Activated CD4-positive, alpha-beta memory T cell treated with anti-CD3 and anti-CD28 coated beads for 36 hours (primary cell): ENCODE results near the gene PLA2G2D. TPM values are rescaled to one million over a fixed set of nuclear protein-coding genes. Genes with fewer than 3 reads are reported as not detected.
"Not testable (repeated sequence)": the region's sequence is repeated elsewhere in the genome, so short reads cannot be mapped to it uniquely, and the experiment has no call there.

Experiments
- CTCF ChIA-PET: fragments of 350-600 bp; sonication (Branson Sonifier 250); formaldehyde crosslinking; loops from one replicate; lab custom pipeline; 2021; ENCODE audit warnings: antibody characterized with exemption, inconsistent platforms; lab: Charles Lee
- POLR2A ChIA-PET: fragments of 350-600 bp; sonication (Branson Sonifier 250); formaldehyde crosslinking; loops from one replicate; lab custom pipeline; 2021; ENCODE audit warnings: antibody characterized with exemption; lab: Charles Lee
- DNase-seq: peaks from one replicate; pipeline ENCODE4 v3.0.0-alpha.2; 2020
- H3K27ac Mint-ChIP-seq: one replicate; pipeline ENCODE4 v1.8.0; 2021; ENCODE audit warnings: mixed read lengths
- H3K27me3 Mint-ChIP-seq: one replicate; pipeline ENCODE4 v1.8.0; 2021; ENCODE audit warnings: mixed read lengths
- H3K36me3 Mint-ChIP-seq: one replicate; pipeline ENCODE4 v1.8.0; 2021; ENCODE audit warnings: mixed read lengths
- H3K4me1 Mint-ChIP-seq: one replicate; pipeline ENCODE4 v1.8.0; 2021; ENCODE audit warnings: low read depth, mixed read lengths
- H3K4me3 Mint-ChIP-seq: one replicate; pipeline ENCODE4 v1.8.0; 2021; ENCODE audit warnings: mild to moderate bottlenecking, mixed read lengths
- H3K9me3 Mint-ChIP-seq: one replicate; pipeline ENCODE4 v1.8.0; 2021; ENCODE audit warnings: mixed read lengths
- intact Hi-C: fragments of 100-400 bp; cut with micrococcal nuclease; formaldehyde crosslinking; loops from one replicate; pipeline ENCODE4 v1.15.1; 2023
- total RNA-seq, 2 experiments: library from RNA; stranded (reverse); gene quantifications; one replicate each; pipeline ENCODE4 v1.2.3, GENCODE V29; 2021

The PLA2G2D gene
- total RNA-seq, 2 experiments from 2014 or later, result 0.07 TPM; not detected in 1

- Mint-ChIP-seq H3K4me1 (no peaks in the 10 kb centered on the region), H3K4me3 (no peak overlapping the region), H3K36me3 (no peaks in the 10 kb centered on the region), H3K27ac (no peak overlapping the region), H3K27me3 (peaks cover 4% of the 10 kb centered on the region), H3K9me3 (no peaks in the 10 kb centered on the region)
- ChIA-PET POLR2A (no interaction called here), CTCF (no interaction called here)
- intact Hi-C loops, result no loop called here
- no peak for DNase-seq
Observed at GRCh38 chr1:20141001-20141400, 21.7 kb upstream of the PLA2G2D start.

- intact Hi-C loops, result no loop called here
- H3K27me3 Mint-ChIP-seq, result peaks cover 8% of the 10 kb centered on the region
- H3K27ac Mint-ChIP-seq, result no peak overlapping the region
- DNase-seq, result no peak
- H3K9me3 Mint-ChIP-seq, result no peaks in the 10 kb centered on the region
- no peak overlapping the region for H3K4me3 Mint-ChIP-seq
- no peaks in the 10 kb centered on the region for H3K36me3 Mint-ChIP-seq
- ChIA-PET CTCF (no interaction called here), POLR2A (no interaction called here)
- H3K4me1 Mint-ChIP-seq, result no peaks in the 10 kb centered on the region
Observed at GRCh38 chr1:20139776-20140612, 20.7 kb upstream of the PLA2G2D start.

GRCh38 chr1:20138961-20139550 lies 19.7 kb upstream of the PLA2G2D start, which contains the start of gene PLA2G2F:
PLA2G2F (plus strand) TSS chr1:20139323; CDS start chr1:20139428, 105 bp downstream.
- DNase-seq, result no peak
- Mint-ChIP-seq H3K27me3 (peaks cover 8% of the 10 kb centered on the region), H3K4me1 (no peaks in the 10 kb centered on the region), H3K27ac (no peak within 1 kb of the TSS), H3K9me3 (no peaks in the 10 kb centered on the region), H3K4me3 (no peak within 1 kb of the TSS), H3K36me3 (no peaks in the 10 kb centered on the region)
- intact Hi-C loops, result no loop called here
- ChIA-PET POLR2A (no interaction called here), CTCF (no interaction called here)

- Mint-ChIP-seq H3K27ac (no peak overlapping the region), H3K36me3 (no peaks in the 10 kb centered on the region), H3K27me3 (peaks cover 8% of the 10 kb centered on the region), H3K9me3 (no peaks in the 10 kb centered on the region), H3K4me3 (no peak overlapping the region), H3K4me1 (no peaks in the 10 kb centered on the region)
- DNase-seq, result no peak
- intact Hi-C loops, result no loop called here
- ChIA-PET CTCF (no interaction called here), POLR2A (no interaction called here)
Observed at GRCh38 chr1:20138346-20138745, 19.0 kb upstream of the PLA2G2D start.

- CTCF ChIA-PET, result no interaction called here
- Mint-ChIP-seq H3K4me1 (no peaks in the 10 kb centered on the region), H3K9me3 (no peaks in the 10 kb centered on the region), H3K4me3 (no peak overlapping the region), H3K27ac (no peak overlapping the region), H3K36me3 (no peaks in the 10 kb centered on the region), H3K27me3 (peaks cover 8% of the 10 kb centered on the region)
- POLR2A ChIA-PET, result no interaction called here
- no peak for DNase-seq
- intact Hi-C loops, result no loop called here
Observed at GRCh38 chr1:20137604-20138003, 18.3 kb upstream of the PLA2G2D start.

GRCh38 chr1:20137055-20137454 lies 17.7 kb upstream of the PLA2G2D start:
- no peak for DNase-seq
- Mint-ChIP-seq H3K27me3 (peaks cover 9% of the 10 kb centered on the region), H3K4me1 (no peaks in the 10 kb centered on the region), H3K9me3 (no peaks in the 10 kb centered on the region), H3K27ac (no peak overlapping the region), H3K36me3 (no peaks in the 10 kb centered on the region), H3K4me3 (no peak overlapping the region)
- intact Hi-C loops, result no loop called here
- ChIA-PET CTCF (no interaction called here), POLR2A (no interaction called here)

GRCh38 chr1:20136249-20136648 lies 16.9 kb upstream of the PLA2G2D start:
- ChIA-PET POLR2A (no interaction called here), CTCF (no interaction called here)
- Mint-ChIP-seq H3K9me3 (peaks cover 2% of the 10 kb centered on the region), H3K4me3 (no peak overlapping the region), H3K36me3 (no peaks in the 10 kb centered on the region), H3K27me3 (peaks cover 11% of the 10 kb centered on the region), H3K4me1 (no peaks in the 10 kb centered on the region), H3K27ac (no peak overlapping the region)
- DNase-seq, result no peak
- intact Hi-C loops, result no loop called here

GRCh38 chr1:20134995-20135394 lies 15.7 kb upstream of the PLA2G2D start:
- Mint-ChIP-seq H3K4me3 (no peak overlapping the region), H3K27me3 (peaks cover 11% of the 10 kb centered on the region), H3K36me3 (no peaks in the 10 kb centered on the region), H3K4me1 (no peaks in the 10 kb centered on the region), H3K9me3 (peaks cover 3% of the 10 kb centered on the region), H3K27ac (no peak overlapping the region)
- CTCF ChIA-PET, result no interaction called here
- POLR2A ChIA-PET, result no interaction called here
- no peak for DNase-seq
- intact Hi-C loops, result no loop called here

- POLR2A ChIA-PET, H3K27ac Mint-ChIP-seq, H3K9me3 Mint-ChIP-seq, CTCF ChIA-PET, H3K4me1 Mint-ChIP-seq, H3K36me3 Mint-ChIP-seq, intact Hi-C loops, H3K4me3 Mint-ChIP-seq, H3K27me3 Mint-ChIP-seq, DNase-seq: not testable (repeated sequence)
Observed at GRCh38 chr1:20130518-20130917, 11.2 kb upstream of the PLA2G2D start.

GRCh38 chr1:20126806-20127440 lies 7.6 kb upstream of the PLA2G2D start:
- peaks cover 12% of the 10 kb centered on the region for H3K27me3 Mint-ChIP-seq
- no peak overlapping the region for H3K27ac Mint-ChIP-seq
- intact Hi-C loops, result no loop called here
- CTCF ChIA-PET, result interaction anchor here (1.0 to 1.1 kb wide), 2 partner anchors 25 to 209 kb away, joined by 3 read pairs; no protein-coding TSS in a partner anchor
- POLR2A ChIA-PET, result no interaction called here
- H3K9me3 Mint-ChIP-seq, result peaks cover 8% of the 10 kb centered on the region
- no peaks in the 10 kb centered on the region for H3K36me3 Mint-ChIP-seq
- H3K4me3 Mint-ChIP-seq, result no peak overlapping the region
- H3K4me1 Mint-ChIP-seq, result no peaks in the 10 kb centered on the region
- DNase-seq, result no peak

GRCh38 chr1:20126041-20126805 lies 6.9 kb upstream of the PLA2G2D start:
- Mint-ChIP-seq H3K9me3 (peaks cover 6% of the 10 kb centered on the region), H3K36me3 (no peaks in the 10 kb centered on the region), H3K27ac (no peak overlapping the region), H3K27me3 (peaks cover 11% of the 10 kb centered on the region), H3K4me1 (no peaks in the 10 kb centered on the region), H3K4me3 (no peak overlapping the region)
- ChIA-PET POLR2A (no interaction called here), CTCF (interaction anchor here (1.0 to 1.1 kb wide), 2 partner anchors 26 to 208 kb away, joined by 3 read pairs; no protein-coding TSS in a partner anchor)
- intact Hi-C loops, result no loop called here
- no peak for DNase-seq

GRCh38 chr1:20125100-20125499 lies 5.8 kb upstream of the PLA2G2D start:
- H3K36me3 Mint-ChIP-seq, result no peaks in the 10 kb centered on the region
- H3K27ac Mint-ChIP-seq, result no peak overlapping the region
- ChIA-PET CTCF (no interaction called here), POLR2A (no interaction called here)
- H3K27me3 Mint-ChIP-seq, result peaks cover 15% of the 10 kb centered on the region
- peaks cover 5% of the 10 kb centered on the region for H3K9me3 Mint-ChIP-seq
- intact Hi-C loops, result no loop called here
- H3K4me1 Mint-ChIP-seq, result no peaks in the 10 kb centered on the region
- H3K4me3 Mint-ChIP-seq, result no peak overlapping the region
- DNase-seq, result no peak
